A673 (cell line): ENCODE measurements around the gene CTNNA2. TPM values are rescaled to one million over a fixed set of nuclear protein-coding genes. Genes with fewer than 3 reads are reported as not detected.

Source experiments
- BruUV-seq: library from RNA; stranded (reverse); fragments of 400-500 nt; replicated peaks from 2 replicates; lab custom pipeline; 2021; lab: Mats Ljungman, UMichigan
- CTCF ChIA-PET: fragments of 300-600 bp; sonication (Branson Sonifier 250); formaldehyde crosslinking; loops from one replicate; lab custom pipeline; 2022; ENCODE audit warnings: antibody characterized with exemption; lab: Charles Lee
- POLR2A ChIA-PET: fragments of 300-600 bp; sonication (Branson Sonifier 250); formaldehyde crosslinking; loops from one replicate; lab custom pipeline; 2022; ENCODE audit warnings: antibody characterized with exemption; ENCODE audit not compliant: low non-redundant PET; lab: Charles Lee
- DNase-seq: peaks from one replicate; pipeline ENCODE4 v3.0.0-alpha.2; 2015; ENCODE audit warnings: low spot score
- H3K27ac ChIP-seq: fragments of 200-600 bp; sonication (generic); 2 replicates; pipeline ENCODE4 v1.5.1; 2016; ENCODE audit warnings: mixed run types, low read depth, mild to moderate bottlenecking, mixed read lengths, antibody characterized with exemption, low read length; ENCODE audit not compliant: poor library complexity, severe bottlenecking
- H3K27me3 ChIP-seq: fragments of 200-600 bp; sonication (generic); replicated peaks from 2 replicates; pipeline ENCODE4 v1.6.1; 2017; ENCODE audit warnings: mixed run types, low read depth, mild to moderate bottlenecking, mixed read lengths, antibody characterized with exemption, low read length; ENCODE audit not compliant: insufficient read depth, poor library complexity
- H3K36me3 ChIP-seq: fragments of 200-600 bp; sonication (generic); 2 replicates; pipeline ENCODE4 v1.6.1; 2016; ENCODE audit warnings: mixed run types, mild to moderate bottlenecking, mixed read lengths, antibody characterized with exemption, low read length; ENCODE audit not compliant: insufficient read depth, poor library complexity, severe bottlenecking
- H3K4me1 ChIP-seq: fragments of 200-600 bp; sonication (generic); 2 replicates; pipeline ENCODE4 v1.6.1; 2017; ENCODE audit warnings: mixed run types, mild to moderate bottlenecking, mixed read lengths, antibody characterized with exemption, low read length; ENCODE audit not compliant: insufficient read depth, poor library complexity, severe bottlenecking
- H3K4me3 ChIP-seq: fragments of 200-600 bp; sonication (generic); 2 replicates; pipeline ENCODE4 v1.5.1; 2016; ENCODE audit warnings: low read depth, mixed run types, mild to moderate bottlenecking, mixed read lengths, low read length; ENCODE audit not compliant: poor library complexity, severe bottlenecking
- H3K9me3 ChIP-seq: fragments of 200-600 bp; sonication (generic); 2 replicates; pipeline ENCODE4 v1.6.1; 2016; ENCODE audit warnings: mixed run types, low read depth, mild to moderate bottlenecking, mixed read lengths, antibody characterized with exemption, low read length; ENCODE audit not compliant: poor library complexity, severe bottlenecking
- EZH2 ChIP-seq: fragments of 200-600 bp; sonication (generic); IDR thresholded peaks from 2 replicates; pipeline ENCODE4 v1.6.1; 2017; ENCODE audit warnings: borderline replicate concordance, low read depth, mild to moderate bottlenecking, mixed read lengths, antibody characterized with exemption, low read length; ENCODE audit not compliant: poor library complexity, severe bottlenecking
- intact Hi-C: fragments of 100-400 bp; cut with micrococcal nuclease; formaldehyde crosslinking; loops from one replicate; pipeline ENCODE4 v1.10.0; 2022; ENCODE audit not compliant: unreplicated experiment
- total RNA-seq: library from RNA; stranded (reverse); gene quantifications from 2 replicates; pipeline ENCODE4 v1.2.3, GENCODE V29; 2021
- TF ChIP-seq, protein P1 (sequence below): fragments of 300-800, 200-600 bp; sonication (generic); conservative IDR thresholded peaks from 2 replicates; pipeline ENCODE4 v1.5.1; 2017; ENCODE audit warnings: low read depth, mild to moderate bottlenecking, antibody characterized with exemption, low read length, moderate library complexity, mixed read lengths

The CTNNA2 gene
- total RNA-seq, 1 experiment from 2014 or later = not detected

DNA sequence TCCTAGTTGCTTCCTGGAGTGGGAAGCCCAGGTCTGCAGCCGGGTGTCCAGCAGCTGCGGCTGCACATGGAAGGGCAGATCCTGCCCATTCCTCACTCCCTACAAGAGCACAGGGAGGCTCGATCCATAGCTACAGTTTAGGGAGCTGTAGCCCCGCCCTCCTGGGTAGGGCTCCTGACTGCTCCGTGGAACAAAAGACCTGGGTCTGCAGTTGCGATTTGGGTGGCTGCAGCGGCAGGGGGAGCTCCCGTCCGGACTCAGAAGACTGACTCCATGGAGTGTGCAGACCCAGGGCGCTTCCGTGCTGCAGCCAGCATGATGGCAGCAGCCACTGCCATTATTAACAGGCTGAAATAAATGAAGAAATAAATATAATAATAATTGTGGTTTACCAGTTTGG lies 157.3 kb downstream of the CTNNA2 start:
- peak; percentile 39 for DNase-seq
- POLR2A ChIA-PET = no interaction called here
- intact Hi-C loops = no loop called here
- Histone ChIP-seq H3K27me3 (peaks cover 12% of the 10 kb centered on the region), H3K4me1 (no peaks in the 10 kb centered on the region), H3K4me3 (no peak overlapping the region), H3K36me3 (no peaks in the 10 kb centered on the region), H3K9me3 (no peaks in the 10 kb centered on the region), H3K27ac (no peak overlapping the region)
- CTCF ChIA-PET = no interaction called here
- no TSS peak for BruUV-seq
- no peak for TF ChIP-seq EZH2
- TF ChIP-seq, protein P1, sequence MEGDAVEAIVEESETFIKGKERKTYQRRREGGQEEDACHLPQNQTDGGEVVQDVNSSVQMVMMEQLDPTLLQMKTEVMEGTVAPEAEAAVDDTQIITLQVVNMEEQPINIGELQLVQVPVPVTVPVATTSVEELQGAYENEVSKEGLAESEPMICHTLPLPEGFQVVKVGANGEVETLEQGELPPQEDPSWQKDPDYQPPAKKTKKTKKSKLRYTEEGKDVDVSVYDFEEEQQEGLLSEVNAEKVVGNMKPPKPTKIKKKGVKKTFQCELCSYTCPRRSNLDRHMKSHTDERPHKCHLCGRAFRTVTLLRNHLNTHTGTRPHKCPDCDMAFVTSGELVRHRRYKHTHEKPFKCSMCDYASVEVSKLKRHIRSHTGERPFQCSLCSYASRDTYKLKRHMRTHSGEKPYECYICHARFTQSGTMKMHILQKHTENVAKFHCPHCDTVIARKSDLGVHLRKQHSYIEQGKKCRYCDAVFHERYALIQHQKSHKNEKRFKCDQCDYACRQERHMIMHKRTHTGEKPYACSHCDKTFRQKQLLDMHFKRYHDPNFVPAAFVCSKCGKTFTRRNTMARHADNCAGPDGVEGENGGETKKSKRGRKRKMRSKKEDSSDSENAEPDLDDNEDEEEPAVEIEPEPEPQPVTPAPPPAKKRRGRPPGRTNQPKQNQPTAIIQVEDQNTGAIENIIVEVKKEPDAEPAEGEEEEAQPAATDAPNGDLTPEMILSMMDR = 0 out of 2 replicates have a peak, but pooled peaks have one; percentile 24

DNA sequence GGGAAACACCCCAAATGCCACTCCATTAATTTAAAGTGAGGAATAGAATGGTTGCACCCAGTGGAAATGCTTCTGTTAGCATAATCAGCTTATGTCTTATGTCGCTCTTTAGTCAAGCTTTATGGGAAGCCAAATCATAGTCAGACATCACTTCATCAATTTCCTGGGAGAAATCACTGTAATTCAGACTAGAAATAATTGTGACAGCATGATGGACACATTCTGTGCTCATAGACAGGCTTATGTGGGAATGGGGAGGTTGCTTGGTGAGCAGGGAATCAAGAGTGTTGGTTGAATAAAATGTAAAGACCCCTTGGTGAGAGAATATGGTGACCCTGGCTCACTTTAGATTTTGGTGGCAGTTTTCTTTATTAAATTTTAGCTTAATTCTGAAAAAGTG lies 174.0 kb downstream of the CTNNA2 start:
- ChIA-PET POLR2A (no interaction called here), CTCF (no interaction called here)
- no peaks in the 10 kb centered on the region for H3K27me3 ChIP-seq
- no TSS peak for BruUV-seq
- no peaks in the 10 kb centered on the region for H3K9me3 ChIP-seq
- no peaks in the 10 kb centered on the region for H3K4me1 ChIP-seq
- no peak overlapping the region for H3K27ac ChIP-seq
- DNase-seq = no peak
- TF ChIP-seq, protein P1 = no peak
- TF ChIP-seq EZH2 = no peak
- no peak overlapping the region for H3K4me3 ChIP-seq
- H3K36me3 ChIP-seq = no peaks in the 10 kb centered on the region
- intact Hi-C loops = no loop called here

DNA sequence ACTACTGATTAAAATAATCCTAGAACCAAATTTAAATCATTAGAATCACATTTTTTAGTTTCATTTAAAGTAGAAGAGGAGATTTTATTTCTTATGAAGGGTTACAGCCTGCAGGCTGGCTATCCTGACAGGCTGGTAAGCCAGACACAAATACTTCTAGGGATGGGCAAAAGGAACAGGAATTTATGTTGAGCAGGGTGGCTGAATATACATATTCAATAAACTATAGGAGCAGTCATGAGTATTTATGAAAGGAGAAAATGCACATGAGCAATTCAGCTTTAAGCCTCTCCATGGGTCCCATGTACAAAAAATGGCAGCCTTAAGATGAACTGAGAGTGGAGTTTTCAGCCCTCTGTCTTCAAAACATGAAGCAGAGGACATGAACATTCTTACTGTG lies 182.4 kb downstream of the CTNNA2 start:
- Histone ChIP-seq H3K27ac (no peak overlapping the region), H3K4me3 (no peak overlapping the region), H3K4me1 (no peaks in the 10 kb centered on the region), H3K27me3 (no peaks in the 10 kb centered on the region), H3K36me3 (no peaks in the 10 kb centered on the region), H3K9me3 (no peaks in the 10 kb centered on the region)
- DNase-seq = no peak
- no TSS peak for BruUV-seq
- intact Hi-C loops = no loop called here
- ChIA-PET CTCF (no interaction called here), POLR2A (no interaction called here)
- no peak for TF ChIP-seq EZH2
- TF ChIP-seq, protein P1 = no peak
